ENCODE data around the gene SEC24A.
"Not testable (repeated sequence)": the region's sequence is repeated elsewhere in the genome, so short reads cannot be mapped to it uniquely, and the experiment has no call there.

SEC24A gene

DNA sequence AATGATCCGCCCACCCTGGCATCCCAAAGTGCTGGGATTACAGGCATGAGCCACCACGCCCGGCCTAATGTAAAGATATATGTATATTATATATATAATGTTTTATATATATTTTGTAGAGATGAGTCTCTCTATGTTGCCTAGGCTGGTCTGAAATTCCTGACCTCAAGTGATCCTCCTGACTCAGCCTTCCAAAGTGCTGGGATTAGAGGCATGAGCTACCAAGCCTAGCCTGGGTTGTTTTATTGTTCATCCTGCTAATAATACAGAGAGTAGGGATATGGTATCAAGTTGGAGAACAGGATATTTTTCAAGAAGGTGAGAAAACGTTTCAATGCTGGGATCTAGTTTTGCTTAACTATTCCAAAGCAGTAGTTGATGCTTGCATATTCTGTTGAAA is 2.9 kb downstream of the SEC24A start:
- no peak for DNase-seq

DNA sequence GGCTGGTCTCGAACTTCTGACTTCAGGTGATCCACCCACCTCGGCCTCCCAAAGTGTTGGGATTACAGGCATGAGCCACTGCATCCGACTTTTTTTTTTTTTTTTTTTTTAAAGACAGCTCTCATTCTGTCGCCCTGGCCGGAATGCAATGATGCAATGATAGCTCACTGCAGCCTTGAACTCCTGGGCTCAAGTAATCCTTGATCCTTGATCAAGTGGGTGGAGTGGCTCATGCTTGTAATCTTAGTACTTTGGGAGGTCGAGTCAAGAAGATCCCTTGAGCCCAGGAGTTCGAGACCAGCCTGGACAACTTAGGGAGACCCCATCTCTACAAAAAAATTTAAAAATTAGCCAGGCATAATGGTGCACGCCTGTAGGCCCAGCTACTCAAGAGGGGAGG is 8.1 kb downstream of the SEC24A start:
- DNase-seq: no peak

DNA sequence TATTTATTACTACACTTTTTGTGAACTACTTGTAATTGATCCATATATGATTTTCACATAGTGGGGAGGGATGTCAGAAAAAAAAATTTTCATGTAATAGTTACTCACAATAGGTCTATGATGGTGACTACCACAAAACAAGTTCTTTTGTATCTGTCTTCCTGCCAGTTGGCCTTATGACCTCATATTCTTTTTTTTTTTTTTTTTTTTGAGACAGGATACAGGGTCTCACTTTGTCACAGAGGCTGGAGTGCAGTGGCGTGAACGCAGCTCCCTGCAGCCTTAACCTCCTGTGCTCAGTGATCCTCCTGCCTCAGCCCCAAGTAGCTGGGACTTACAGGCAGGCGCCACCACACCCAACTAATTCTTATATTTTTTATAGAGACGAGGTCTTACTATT is 10.9 kb downstream of the SEC24A start:
- no peak for DNase-seq

DNA sequence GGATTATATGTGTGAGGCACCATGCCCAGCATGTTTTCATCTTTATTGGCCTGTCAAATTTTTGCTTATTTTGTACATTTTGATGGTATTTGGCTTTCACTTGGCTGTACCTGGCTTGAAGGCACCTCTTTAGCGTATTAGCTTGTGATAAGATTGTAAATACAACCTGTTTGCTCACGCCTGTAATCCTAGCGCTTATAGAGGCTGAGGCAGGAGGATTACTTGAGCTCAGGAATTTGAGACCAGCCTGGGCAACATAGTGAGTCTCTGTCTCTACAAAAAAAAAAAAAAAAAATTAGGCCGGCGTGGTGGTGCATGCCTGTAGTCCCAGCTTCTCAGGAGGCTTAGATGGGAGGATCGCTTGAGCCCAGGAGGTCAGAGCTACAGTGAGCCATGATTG is 11.3 kb downstream of the SEC24A start:
- no peak for DNase-seq

DNA sequence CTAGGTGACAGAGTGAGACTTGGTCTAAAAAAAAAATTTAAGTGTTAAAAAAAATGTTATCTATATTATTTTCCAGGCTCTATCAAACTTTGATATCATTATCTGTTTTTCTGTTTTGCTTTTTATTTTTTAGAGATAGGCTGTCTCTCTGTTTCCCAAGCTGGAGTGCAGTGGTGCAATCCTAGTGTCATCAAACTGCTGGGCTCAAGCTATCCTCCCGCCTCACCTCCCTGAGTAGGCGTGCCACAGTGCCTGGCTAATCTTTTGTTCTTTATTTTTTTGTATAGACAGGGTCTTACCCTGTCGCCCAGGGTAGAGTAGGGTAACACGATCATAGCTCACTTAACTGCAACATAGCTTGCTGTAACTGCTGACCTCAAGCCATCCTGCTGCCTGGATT is 14.4 kb downstream of the SEC24A start:
- no peak for DNase-seq

DNA sequence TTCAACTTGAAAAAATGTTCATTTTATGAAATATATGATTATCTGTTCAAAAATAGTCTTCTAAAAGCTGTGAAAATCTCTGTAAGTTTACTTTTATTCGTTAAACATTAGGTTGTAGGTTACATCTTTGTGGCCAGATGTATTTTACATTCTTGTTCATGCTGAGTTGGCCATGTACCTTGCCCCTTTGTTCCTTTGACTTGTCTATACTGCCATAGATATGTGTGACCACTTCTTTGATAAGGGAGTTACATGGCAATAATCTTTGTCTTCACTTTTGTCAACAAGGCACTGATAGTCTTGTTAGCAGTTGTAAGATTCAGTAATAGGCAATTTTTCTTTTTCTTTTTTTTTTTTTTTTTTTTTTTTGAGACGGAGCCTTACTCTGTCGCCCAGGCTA is 15.9 kb downstream of the SEC24A start:
- no peak for DNase-seq

DNA sequence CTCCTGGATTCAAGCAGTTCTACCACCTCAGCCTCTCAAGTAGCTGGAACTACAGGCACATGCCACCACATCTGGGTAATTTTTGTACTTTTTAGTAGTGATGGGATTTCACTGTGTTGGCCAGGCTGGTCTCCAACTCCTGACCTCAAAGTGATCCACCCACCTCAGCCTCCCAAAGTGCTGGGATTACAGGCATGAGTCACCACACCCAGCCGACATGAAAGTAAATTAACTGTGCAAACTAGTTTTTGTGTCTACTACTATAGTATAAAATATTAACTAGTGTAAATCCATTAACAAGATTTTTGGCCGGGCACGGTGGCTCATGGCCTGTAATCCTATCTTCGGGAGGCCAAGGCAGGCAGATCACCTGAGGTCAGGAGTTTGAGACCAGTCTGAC is 25.0 kb downstream of the SEC24A start:
- not testable (repeated sequence) for DNase-seq

DNA sequence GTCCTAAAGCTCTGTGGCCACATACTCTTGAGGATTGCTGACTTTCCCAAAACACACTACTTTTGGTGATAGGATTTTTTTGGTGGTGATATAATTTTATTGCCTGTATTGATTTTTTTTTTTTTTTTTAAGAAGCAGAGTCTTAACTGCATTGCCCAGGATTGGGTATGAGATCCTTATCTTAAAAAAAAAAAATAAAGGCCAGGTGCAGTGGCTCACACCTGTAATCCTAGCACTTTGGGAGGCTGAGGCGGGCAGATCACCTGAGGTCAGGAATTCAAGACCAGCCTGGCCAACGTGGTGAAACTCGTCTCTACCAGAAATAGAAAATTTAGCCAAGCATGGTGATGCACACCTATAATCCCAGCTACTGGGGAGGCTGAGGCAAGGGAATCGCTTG is 28.8 kb downstream of the SEC24A start:
- DNase-seq: not testable (repeated sequence)

DNA sequence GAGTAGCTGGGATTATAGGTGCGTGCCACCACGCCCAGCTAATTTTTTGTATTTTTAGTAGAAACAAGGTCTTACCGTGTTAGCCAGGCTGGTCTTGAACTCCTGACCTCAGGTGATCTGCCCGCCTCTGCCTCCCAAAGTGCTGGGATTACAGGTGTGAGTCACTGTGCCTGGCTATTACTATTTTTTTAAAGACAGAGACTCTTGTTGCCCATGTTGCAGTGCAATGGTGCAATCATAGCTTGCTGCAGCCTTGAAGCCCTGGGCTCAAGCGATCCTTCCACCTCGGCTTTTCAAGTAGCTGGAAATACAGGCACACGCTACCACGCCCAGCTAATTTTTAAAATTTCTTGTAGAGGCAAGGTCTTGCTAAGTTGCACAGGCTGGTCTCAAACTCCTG is 41.6 kb downstream of the SEC24A start:
- not testable (repeated sequence) for DNase-seq

DNA sequence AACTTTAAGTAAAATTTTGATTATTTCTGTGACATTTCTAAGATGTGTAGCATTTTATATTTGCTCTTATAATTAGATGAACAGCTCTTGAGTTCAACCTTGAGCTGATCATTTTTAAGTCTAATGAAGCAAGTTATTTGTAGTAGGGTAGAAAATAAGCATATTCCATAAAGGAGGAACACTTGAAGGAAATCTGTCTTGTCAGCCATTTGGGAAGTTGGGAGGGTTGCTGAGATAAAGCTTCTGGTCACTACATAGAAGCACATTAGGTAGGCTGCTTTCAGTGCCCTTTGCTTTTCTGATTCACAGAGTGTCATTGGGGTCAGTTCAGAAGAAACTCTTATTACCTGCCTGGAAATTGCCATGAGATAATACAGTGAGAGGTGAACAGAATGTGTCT is 44.1 kb downstream of the SEC24A start:
- DNase-seq: no peak

DNA sequence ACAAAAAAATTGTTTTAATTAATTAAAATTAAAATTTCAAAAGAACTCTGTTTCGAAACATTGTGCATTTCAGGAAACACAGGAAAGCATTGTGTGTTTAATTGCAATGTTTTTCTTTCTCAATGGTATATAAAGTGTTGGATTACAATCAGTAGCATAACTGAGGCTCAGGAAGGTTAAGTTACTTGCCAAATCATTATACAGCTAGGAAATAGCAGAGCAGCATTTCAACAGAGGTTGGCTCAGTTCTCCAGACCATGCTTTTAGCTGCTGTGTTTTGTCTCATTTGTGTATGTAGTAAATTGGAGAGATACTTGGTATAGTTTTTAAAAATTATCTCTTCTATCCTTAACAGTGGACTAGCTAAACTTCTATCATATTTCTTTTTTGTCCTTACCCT is 59.7 kb downstream of the SEC24A start:
- DNase-seq: no peak

DNA sequence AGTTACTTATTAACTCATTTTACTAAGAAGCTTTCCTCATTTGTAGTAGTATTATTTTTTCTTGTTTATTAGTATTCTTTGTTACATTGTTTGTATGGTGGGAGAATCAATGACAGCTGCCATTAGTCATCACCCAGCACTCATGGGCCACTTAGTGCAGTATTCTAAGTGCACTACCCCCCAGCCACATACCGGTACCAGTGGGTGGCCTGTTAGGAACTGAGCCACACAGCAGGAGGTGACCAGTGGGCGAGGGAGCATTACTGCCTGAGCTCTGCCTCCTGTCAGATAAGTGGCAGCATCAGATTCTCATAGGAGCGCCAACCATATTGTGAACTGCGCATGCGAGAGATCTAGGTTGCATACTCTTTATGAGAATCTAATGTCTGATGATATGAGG is 65.5 kb downstream of the SEC24A start:
- DNase-seq: no peak

DNA sequence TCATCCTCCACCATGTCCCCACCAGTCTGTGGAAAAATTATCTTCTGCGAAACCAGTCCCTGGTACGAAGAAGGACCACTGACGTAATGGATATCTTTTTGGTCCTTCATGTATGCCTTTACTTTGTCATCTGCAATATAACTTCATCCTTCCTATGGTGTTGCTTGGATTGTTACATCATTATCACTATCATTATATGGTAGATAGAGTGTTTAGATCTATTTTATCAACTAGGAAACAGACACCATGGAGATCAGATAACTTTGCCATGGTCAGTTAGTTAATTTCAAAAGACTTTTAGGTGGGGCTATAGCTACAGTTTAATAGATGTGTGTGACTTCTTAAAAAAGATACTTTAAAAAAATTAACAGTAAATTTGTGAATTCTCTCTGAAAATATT is 66.0 kb downstream of the SEC24A start:
- DNase-seq: no peak

DNA sequence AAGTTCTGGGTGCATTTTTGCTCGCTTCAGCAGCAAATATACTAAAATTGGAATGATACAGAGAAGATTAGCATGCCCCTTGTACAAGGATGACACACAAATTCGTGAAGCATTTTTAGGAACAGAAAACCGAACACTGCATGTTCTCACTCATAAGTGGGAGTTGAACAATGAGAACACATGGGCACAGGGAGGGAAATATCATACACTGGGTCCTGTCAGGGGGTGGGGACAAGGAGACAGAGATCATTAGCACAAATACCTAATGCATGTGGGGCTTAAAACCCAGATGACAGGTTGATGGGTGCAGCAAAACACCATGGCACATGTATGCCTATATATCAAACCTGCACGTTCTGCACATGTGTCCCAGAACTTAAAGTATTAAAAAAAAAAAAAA is 66.9 kb downstream of the SEC24A start:
- DNase-seq: not testable (repeated sequence)

DNA sequence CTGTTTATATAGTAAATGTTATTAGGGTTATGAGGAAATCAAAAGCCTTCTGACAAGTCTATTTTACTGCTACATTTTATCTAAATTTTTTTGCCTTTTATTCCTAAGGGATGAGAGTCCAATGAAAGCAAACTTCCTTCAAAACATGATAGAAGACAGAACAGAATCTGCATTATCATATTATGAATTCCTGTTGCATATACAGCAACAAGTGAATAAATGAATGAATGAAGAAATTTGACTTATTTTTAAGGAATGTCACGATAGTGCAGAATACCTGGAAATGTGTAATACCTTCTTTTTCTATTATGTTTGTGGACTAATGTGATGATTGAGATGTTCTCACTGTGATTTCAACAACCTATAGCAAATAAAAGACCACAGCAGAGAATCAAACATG is 76.3 kb downstream of the SEC24A start:
- DNase-seq: no peak

DNA sequence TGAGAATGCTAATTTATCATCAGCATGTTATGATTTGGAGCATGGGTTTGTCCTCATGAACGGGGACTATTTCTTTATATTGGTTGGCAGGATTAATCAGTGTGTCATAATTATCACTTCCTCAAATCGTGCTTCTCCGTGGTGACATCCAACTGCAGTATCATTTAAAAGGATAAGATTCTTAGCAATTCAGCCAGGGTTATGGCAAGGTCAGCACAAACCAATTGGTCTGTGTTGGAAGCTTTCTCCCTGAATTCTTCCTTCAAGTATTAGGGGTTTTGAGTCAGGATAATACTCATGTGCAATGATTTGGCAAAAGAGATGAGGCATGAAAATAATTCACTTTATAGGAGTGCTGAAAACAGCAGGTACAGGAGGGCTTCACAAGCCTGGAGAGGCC is 84.2 kb downstream of the SEC24A start:
- DNase-seq: no peak

DNA sequence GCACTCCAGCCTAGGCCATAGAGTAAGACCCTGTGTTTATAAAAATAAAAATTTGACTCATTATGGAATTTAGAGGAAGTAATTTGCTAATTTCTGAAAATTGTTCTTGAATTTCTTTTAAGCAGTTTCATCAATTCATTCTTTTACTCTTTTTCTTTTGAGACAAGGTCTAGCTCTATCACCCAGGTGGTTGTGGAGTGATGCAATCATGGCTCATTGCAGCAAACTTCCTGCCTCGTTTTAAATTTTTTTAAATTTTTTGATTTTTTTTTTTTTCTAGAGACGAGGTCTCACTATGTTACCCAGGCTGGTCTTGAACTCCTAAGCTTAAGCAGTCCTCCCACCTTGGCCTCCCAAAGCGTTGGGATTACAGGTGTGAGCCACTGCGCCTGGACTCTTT is 86.7 kb downstream of the SEC24A start:
- no peak for DNase-seq

DNA sequence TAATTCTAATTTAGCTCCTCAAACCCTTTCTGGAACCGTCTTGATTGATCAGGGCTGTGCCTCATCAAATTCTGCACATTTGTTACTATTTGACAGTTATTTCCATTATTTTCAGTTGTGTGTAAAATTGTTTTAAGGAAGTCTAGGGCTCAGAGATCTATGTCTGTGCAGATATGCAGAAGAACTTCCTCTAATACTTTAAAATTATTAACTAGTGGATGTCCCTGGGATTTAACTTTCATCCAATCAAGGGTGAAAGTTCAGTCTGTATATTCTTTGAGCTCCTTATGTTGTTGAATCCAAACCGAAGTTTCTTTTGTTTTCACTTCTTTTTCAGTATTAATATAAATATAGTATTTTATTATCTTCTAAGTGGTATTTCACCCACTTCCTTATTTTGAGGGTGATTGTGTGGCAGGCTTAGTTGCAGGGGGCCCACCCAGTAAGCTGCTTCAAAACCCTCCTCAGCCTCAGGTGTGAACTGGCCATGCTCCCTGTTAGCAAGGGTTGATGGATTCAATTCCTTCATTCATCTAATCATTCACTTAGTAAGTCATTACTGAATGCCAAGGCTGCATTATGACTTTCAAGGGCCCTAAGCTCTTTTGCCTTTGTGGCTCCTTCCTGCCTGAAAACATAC is 87.7 kb downstream of the SEC24A start:
- no peak for DNase-seq

DNA sequence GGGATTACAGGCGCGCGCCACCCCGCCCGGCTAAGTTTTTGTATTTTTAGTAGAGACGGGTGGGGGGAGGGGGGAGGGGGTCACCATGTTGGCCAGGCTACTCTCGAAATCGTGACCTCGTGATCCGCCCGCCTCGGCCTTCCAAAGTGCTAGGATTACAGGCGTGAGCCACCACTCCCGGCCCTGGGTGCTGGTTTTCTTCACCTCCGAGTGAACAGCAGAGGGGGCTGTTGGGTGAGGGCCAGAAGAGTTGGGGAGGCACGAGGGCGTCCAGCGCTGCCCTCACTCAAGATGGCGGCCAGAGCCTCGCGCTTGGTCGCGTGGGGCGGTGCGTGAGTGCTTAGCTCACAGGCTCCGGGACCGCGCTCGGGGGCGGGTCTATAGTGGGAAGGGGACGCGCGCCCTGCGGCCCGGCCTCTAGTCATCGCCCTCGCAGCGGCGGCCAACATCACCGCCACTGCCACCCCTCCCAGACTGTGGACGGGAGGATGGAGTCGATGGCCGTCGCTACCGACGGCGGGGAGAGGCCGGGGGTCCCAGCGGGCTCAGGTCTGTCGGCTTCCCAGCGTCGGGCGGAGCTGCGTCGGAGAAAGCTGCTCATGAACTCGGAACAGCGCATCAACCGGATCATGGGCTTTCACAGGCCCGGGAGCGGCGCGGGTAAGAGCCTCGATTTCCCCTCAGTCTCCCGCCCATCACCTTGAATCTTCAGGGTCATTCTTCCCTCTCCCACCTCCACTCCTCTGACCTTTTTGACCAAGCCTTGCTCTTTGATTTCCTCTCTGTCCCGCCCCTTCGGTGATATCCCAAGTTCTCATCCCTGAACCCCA is 89.8 kb downstream of the SEC24A start, which contains the start of gene CAMLG:
TSS of gene CAMLG (plus strand) at position 416 of the 830 bp plus-strand sequence. CDS start at position 489, 73 bp downstream.
- DNase-seq: peak; percentile 93 to 97

DNA sequence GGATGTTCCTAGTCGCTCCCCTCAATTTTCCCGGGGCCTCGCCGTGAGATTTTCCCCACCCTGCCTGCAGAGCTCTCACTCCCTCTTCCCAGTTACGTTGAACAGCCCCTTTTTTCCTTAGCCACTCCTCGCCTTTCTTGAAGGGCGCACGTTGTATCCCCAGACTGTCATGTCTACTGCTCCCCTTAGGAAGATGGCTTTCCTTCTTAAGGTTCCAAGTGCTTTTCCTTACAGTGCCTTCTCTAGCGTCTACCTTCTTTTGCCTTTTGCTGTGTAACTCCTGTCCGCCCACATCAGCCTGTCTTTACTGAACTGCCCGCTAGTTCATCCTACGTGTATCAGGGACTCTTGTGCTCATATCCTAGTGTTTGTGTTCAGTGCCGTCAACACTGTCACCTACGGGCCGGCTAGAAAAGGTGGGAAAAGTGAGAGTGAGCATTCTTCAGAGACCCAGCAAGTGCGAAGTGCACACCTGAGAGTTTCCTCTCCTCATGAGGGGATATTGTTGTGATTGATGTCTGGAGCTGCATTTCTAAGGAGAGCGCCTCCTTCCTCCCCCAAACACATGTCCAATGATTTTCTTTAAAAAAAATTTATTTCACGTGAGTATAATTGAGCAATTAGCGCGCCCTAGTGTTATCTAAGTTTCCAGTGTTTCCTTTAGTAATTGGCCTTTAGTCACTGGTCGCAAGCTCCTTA is 90.5 kb downstream of the SEC24A start:
- peak; percentile 34 to 48 for DNase-seq

DNA sequence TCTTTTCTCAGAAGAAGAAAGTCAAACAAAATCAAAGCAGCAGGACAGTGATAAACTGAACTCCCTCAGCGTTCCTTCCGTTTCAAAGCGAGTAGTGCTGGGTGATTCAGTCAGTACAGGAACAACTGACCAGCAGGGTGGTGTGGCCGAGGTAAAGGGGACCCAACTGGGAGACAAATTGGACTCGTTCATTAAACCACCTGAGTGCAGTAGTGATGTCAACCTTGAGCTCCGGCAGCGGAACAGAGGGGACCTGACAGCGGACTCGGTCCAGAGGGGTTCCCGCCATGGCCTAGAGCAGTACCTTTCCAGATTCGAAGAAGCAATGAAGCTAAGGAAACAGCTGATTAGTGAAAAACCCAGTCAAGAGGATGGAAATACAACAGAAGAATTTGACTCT is 92.5 kb downstream of the SEC24A start:
- DNase-seq: no peak

DNA sequence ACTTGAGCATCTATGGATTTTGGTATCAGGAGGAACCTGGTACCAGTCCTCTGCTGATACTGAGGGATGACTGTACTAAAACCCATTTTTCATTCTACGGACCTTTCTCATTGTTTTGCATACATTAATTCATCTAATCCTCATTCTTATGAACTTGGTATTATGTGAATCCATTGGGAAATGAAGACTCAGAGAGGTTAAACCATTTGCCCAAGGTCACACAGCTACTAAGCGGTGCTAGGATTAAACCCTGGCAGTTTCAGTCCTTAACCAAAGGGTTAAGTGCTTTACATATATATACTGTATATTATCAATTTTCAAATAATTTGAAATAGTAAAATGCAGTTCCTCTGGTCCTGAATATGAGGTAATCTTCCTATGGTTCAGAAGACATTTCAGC is 93.5 kb downstream of the SEC24A start:
- DNase-seq: no peak

DNA sequence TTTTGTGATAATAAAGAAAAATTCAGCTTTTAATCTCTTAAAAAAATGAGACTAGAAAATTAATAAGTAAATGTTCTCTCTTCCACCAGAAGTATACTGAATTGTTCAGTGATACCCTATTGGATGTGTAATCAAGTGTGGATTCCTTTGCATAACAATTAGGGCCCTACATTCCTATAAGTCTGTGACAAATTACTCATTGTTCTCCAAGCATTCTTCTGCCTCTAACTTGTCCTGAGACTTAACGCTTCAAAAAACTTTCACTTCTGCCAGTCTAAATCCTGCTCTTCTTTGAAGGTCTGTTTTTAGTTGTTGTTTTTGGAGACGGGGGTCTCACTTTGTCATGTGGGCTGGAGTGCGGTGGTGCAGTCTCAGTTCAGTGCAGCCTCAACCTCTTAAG is 100.8 kb downstream of the SEC24A start:
- no peak for DNase-seq

DNA sequence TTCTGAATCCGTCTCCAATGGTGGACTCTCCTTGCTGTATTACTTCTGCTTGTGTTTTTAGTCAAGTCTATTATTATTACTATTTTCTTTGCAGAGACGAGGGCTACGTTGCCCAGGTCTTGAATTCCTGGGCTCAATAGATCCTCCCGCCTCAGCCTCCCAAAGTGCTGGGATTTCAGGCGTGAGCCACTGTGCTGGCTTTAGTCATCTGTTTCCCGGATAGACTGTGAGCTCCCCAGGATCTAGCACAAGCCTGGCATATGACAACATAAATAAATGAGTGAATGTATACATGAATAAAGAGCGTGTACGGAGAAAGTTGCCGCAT is 109.6 kb downstream of the SEC24A start:
- peak; percentile 55 to 64 for DNase-seq
